NCI-H345 treated with DMSO at 0.1 percent for 48 hours (cell line): ENCODE data around the gene PLXND1.

Experiments used
- DNase-seq: peaks from one replicate; lab custom pipeline; 2025; ENCODE audit not compliant: unreplicated experiment; lab: John Stamatoyannopoulos, UW

The PLXND1 gene

GRCh38 chr3:129512595-129512994 lies 93.9 kb downstream of the PLXND1 start:
- DNase-seq: no peak

- DNase-seq: no peak
These were observed 99.2 kb downstream of the PLXND1 start for GRCh38 chr3:129507181-129507831.

GRCh38 chr3:129506231-129506742 lies 100.2 kb downstream of the PLXND1 start:
- no peak for DNase-seq

DNA sequence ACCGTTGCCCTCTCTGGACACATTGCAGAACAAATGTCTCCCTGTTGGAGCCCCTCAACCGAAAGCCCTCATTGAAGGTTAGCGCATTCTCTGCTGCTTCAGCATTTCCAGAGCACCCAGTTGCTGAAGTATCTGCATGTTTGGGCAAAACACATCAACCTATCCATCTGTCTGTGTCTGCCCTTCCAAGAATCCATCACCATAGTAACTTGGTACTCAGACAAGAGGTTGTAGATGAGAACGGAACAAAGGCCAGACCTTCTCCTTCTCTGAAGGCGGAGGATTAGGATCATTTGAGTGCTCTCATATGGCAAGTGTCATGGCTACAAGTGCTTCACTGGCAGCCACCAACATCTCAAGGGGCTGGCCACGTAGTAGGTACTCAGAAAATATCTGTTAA lies 101.1 kb downstream of the PLXND1 start:
- no peak for DNase-seq
